SK-N-SH (cell line): ENCODE results near the gene TTLL6. TPM values are rescaled to one million over a fixed set of nuclear protein-coding genes. Genes with fewer than 3 reads are reported as not detected.

ENCODE experiments used
- CTCF ChIA-PET: fragments of 300-600, 350-600 bp; formaldehyde crosslinking; extraction: SDS; loops from one replicate; lab custom pipeline; 2021; lab: Yijun Ruan, JAX
- POLR2A ChIA-PET: fragments of 350-600 bp; sonication (Branson Sonifier 250); formaldehyde crosslinking; extraction: SDS; loops from one replicate; lab custom pipeline; 2020; ENCODE audit warnings: antibody characterized with exemption, inconsistent platforms; lab: Yijun Ruan, JAX
- DNase-seq: peaks from one replicate; pipeline ENCODE4 v3.0.0; 2012
- H2AFZ ChIP-seq: fragments of 200-600 bp; sonication (generic); 2 replicates; pipeline ENCODE4 v1.8.1; 2016; ENCODE audit warnings: antibody characterized with exemption, mild to moderate bottlenecking, low read depth
- H3F3A ChIP-seq: fragments of 200-600 bp; sonication (generic); replicated peaks from 2 replicates; pipeline ENCODE3; 2016; ENCODE audit warnings: antibody characterized with exemption, mild to moderate bottlenecking; ENCODE audit not compliant: insufficient read depth
- H3K27ac ChIP-seq, 2 experiments: fragments of 200-500 bp in 1 of 2; fragments of 200-600 bp in 1 of 2; sonication (Bioruptor generic) in 1 of 2; sonication (generic), shearing (Covaris generic) in 1 of 2; 2 replicates each; pipeline versions ENCODE4 v1.5.1 to v1.6.1; 2014 to 2016; ENCODE audit warnings: low read depth in 2 of 2, inconsistent platforms in 1 of 2, low read length in 1 of 2, mild to moderate bottlenecking in 1 of 2, mixed read lengths in 1 of 2
- H3K27me3 ChIP-seq: fragments of 200-600 bp; sonication (generic), shearing (Covaris generic); 2 replicates; pipeline ENCODE4 v1.6.1; 2016; ENCODE audit warnings: mixed run types; ENCODE audit not compliant: insufficient read depth
- H3K36me3 ChIP-seq, 2 experiments: fragments of 200-500 bp in 1 of 2; fragments of 200-600 bp in 1 of 2; sonication (Bioruptor generic) in 1 of 2; sonication (generic) in 1 of 2; replicated peaks in 1 of 2; 2 replicates each; pipeline versions ENCODE3 to v1.5.1; 2014 to 2016; ENCODE audit warnings: low read length in 1 of 2, mild to moderate bottlenecking in 1 of 2; ENCODE audit not compliant: insufficient read depth in 2 of 2, control insufficient read depth in 1 of 2
- H3K4me1 ChIP-seq, 2 experiments: fragments of 200-500 bp in 1 of 2; fragments of 200-600 bp in 1 of 2; sonication (Bioruptor generic) in 1 of 2; sonication (generic), shearing (Covaris generic) in 1 of 2; 2 replicates each; pipeline versions ENCODE4 v1.5.1 to v1.6.1; 2014 to 2016; ENCODE audit warnings: low read depth in 1 of 2, low read length in 1 of 2, mixed run types in 1 of 2; ENCODE audit not compliant: insufficient read depth in 2 of 2, control insufficient read depth in 1 of 2
- H3K4me2 ChIP-seq: fragments of 200-600 bp; sonication (generic), shearing (Covaris generic); 2 replicates; pipeline ENCODE4 v1.6.1; 2017; ENCODE audit warnings: mixed run types
- H3K4me3 ChIP-seq, 2 experiments: fragments of 200-500 bp in 1 of 2; fragments of 200-600 bp in 1 of 2; sonication (Bioruptor generic) in 1 of 2; sonication (generic), shearing (Covaris generic) in 1 of 2; 2 replicates each; pipeline versions ENCODE4 v1.5.1 to v1.8.1; 2014 to 2016; ENCODE audit warnings: low read depth in 2 of 2, inconsistent platforms in 1 of 2, low read length in 1 of 2, mild to moderate bottlenecking in 1 of 2, mixed read lengths in 1 of 2, moderate library complexity in 1 of 2
- H3K79me2 ChIP-seq: fragments of 200-600 bp; sonication (generic); 2 replicates; pipeline ENCODE4 v1.8.1; 2017; ENCODE audit warnings: mild to moderate bottlenecking; ENCODE audit not compliant: insufficient read depth
- H3K9ac ChIP-seq: fragments of 200-600 bp; sonication (generic); 2 replicates; pipeline ENCODE4 v1.6.1; 2017; ENCODE audit warnings: mixed run types
- H3K9me2 ChIP-seq: fragments of 200-600 bp; sonication (generic); 2 replicates; pipeline ENCODE4 v1.6.1; 2017; ENCODE audit warnings: mixed run types
- H3K9me3 ChIP-seq: fragments of 200-600 bp; sonication (generic); 2 replicates; pipeline ENCODE4 v1.6.1; 2017; ENCODE audit warnings: mixed run types, mild to moderate bottlenecking, moderate library complexity
- H4K20me1 ChIP-seq: fragments of 200-600 bp; sonication (generic); 2 replicates; pipeline ENCODE4 v1.6.1; 2017; ENCODE audit warnings: mild to moderate bottlenecking, mixed run types; ENCODE audit not compliant: insufficient read depth
- CTCF ChIP-seq: fragments of 200-600 bp; sonication (generic); IDR thresholded peaks from 2 replicates; pipeline ENCODE4 v1.6.1; 2017; ENCODE audit warnings: antibody characterized with exemption, mild to moderate bottlenecking, moderate library complexity
- FOSL2 ChIP-seq: IDR thresholded peaks from 2 replicates; pipeline ENCODE4 v1.4.0; 2012; ENCODE audit warnings: low read depth, mild to moderate bottlenecking, moderate library complexity, borderline replicate concordance
- FOXJ3 ChIP-seq: sonication (generic); formaldehyde crosslinking; IDR thresholded peaks from 2 replicates; pipeline ENCODE4 v1.5.1; 2020; ENCODE audit warnings: mild to moderate bottlenecking, missing genetic modification reagents
- MAX ChIP-seq: IDR thresholded peaks from 2 replicates; pipeline ENCODE4 v1.4.0; 2012; ENCODE audit warnings: low read depth
- MEF2A ChIP-seq: IDR thresholded peaks from 2 replicates; pipeline ENCODE4 v1.4.0; 2012; ENCODE audit warnings: low read depth, borderline replicate concordance
- NFIC ChIP-seq: IDR thresholded peaks from 2 replicates; pipeline ENCODE4 v1.4.0; 2012; ENCODE audit warnings: borderline replicate concordance
- POLR2AphosphoS5 ChIP-seq: IDR thresholded peaks from 2 replicates; pipeline ENCODE4 v1.6.1; 2012; ENCODE audit warnings: low read depth, low read length
- RAD21 ChIP-seq: IDR thresholded peaks from 2 replicates; pipeline ENCODE4 v1.6.1; 2012; ENCODE audit warnings: mild to moderate bottlenecking, low read length
- RFX5 ChIP-seq: IDR thresholded peaks from 2 replicates; pipeline ENCODE4 v1.6.1; 2012; ENCODE audit warnings: mild to moderate bottlenecking, improper control_type of control experiment, low read length
- SMC3 ChIP-seq: IDR thresholded peaks from 2 replicates; pipeline ENCODE4 v1.6.1; 2012; ENCODE audit warnings: low read depth, low read length, improper control_type of control experiment
- USF2 ChIP-seq: fragments of 150-350 bp; IDR thresholded peaks from 2 replicates; pipeline ENCODE4 v1.6.1; 2017; ENCODE audit warnings: antibody characterized with exemption, low read length, low read depth, borderline replicate concordance
- ZBTB33 ChIP-seq: IDR thresholded peaks from 2 replicates; pipeline ENCODE4 v1.4.0; 2012; ENCODE audit warnings: low read depth, borderline replicate concordance
- whole genome bisulfite sequencing: methylation state at CpG from one replicate; pipeline ENCODE4 v1.1.6; 2017; ENCODE audit warnings: low lambda C conversion rate; 5-methylcytosine and 5-hydroxymethylcytosine counted together
- polyA plus RNA-seq, 3 experiments: library from polyadenylated mRNA; depleted of rRNA; stranded (reverse); fragments of >200 nt; gene quantifications; 2 replicates each; pipeline ENCODE4 v1.2.3, GENCODE V29; 2012

Gene TTLL6
- polyA plus RNA-seq, 1 of the 3 experiments (the other 2 are of a cell fraction): 3.1 TPM

- Histone ChIP-seq H3K9me2 (no peaks in the 10 kb centered on the region), H3K27me3 (peaks cover 29% of the 10 kb centered on the region), H3K36me3 (no peaks in the 10 kb centered on the region), H4K20me1 (no peaks in the 10 kb centered on the region), H3K4me2 (peak overlapping the region; percentile 25; the same call in 1 of the 2 replicates), H2AFZ (peak overlapping the region; percentile 87; the same call in 1 of the 2 replicates), H3K79me2 (no peaks in the 10 kb centered on the region), H3F3A (peaks cover 11% of the 10 kb centered on the region), H3K4me1 (peaks cover 0 to 18% of the 10 kb centered on the region in 2 experiments; a peak in 2 of 4 replicates), H3K4me3 (peak overlapping the region in 1 of 2 experiments; percentile 15; a peak in 1 of 4 replicates), H3K9me3 (no peaks in the 10 kb centered on the region)
- DNase-seq: peak; percentile 88
- WGBS: under 1% methylated on average over 9 of the region's 9 CpGs
- POLR2A ChIA-PET: interaction anchor here (1.1 kb wide), 1 partner anchor 74 kb away, joined by 3 read pairs; no protein-coding TSS in a partner anchor
- TF ChIP-seq POLR2AphosphoS5 (no peak), USF2 (no peak), MEF2A (no peak), SMC3 (peak; percentile 89), RAD21 (peak; percentile 95), MAX (peak; percentile 40; the same call in 1 of the 2 replicates), RFX5 (0 out of 2 replicates have a peak, but pooled peaks have one; percentile 26), CTCF (peak; percentile 99), FOXJ3 (no peak), FOSL2 (no peak), NFIC (no peak), ZBTB33 (no peak)
- TF ChIP-seq, all 33 proteins: peak for 5
- Histone ChIP-seq H3K27ac (no peak overlapping the region), H3K9ac (no peak overlapping the region)
- CTCF ChIA-PET: interaction anchor here (0.6 to 26.7 kb wide), 44 partner anchors 9 to 496 kb away, joined by 3 to 1196 read pairs (median 5); partner anchors contain the start of genes ATP5MC1, CALCOCO2, PRAC1 and PRAC2
Observed at GRCh38 chr17:48804936-48805411, 12.1 kb downstream of the TTLL6 start.
